ENCODE data around the gene AKT1.

- TF ChIP-seq POLR2A (IDR thresholded peaks at IDR 0.05; ENCODE audit: low read length) (no peak), GATA1 (IDR thresholded peaks at IDR 0.05; ENCODE audit: low read depth, low read length) (no peak)
Measured at GRCh38 chr14:104754213-104754851, 41.2 kb downstream of the AKT1 start.
